WTC11 (cell line): ENCODE data around the gene ORM1. TPM values are rescaled to one million over a fixed set of nuclear protein-coding genes. Genes with fewer than 3 reads are reported as not detected.

Source experiments
- ATAC-seq: fragments of 200-7000 bp; cut with Tn5 transposase; 2 replicates; pipeline ENCODE4 v1.10.0; 2021; ENCODE audit warnings: mild to moderate bottlenecking, moderate library complexity
- CTCF ChIA-PET: fragments of 300-600 bp; sonication (Branson Sonifier 250); formaldehyde crosslinking; loops from one replicate; lab custom pipeline; 2021; ENCODE audit warnings: antibody characterized with exemption; lab: Charles Lee
- POLR2A ChIA-PET: fragments of 350-600 bp; sonication (Branson Sonifier 250); formaldehyde crosslinking; loops from one replicate; lab custom pipeline; 2021; ENCODE audit warnings: antibody characterized with exemption; lab: Charles Lee
- DNase-seq: peaks from one replicate; pipeline ENCODE4 v3.0.0; 2021; ENCODE audit warnings: low spot score
- H3K27ac Mint-ChIP-seq: 2 replicates; pipeline ENCODE4 v1.8.0; 2021; ENCODE audit warnings: mixed read lengths
- H3K27me3 Mint-ChIP-seq: 2 replicates; pipeline ENCODE4 v1.8.0; 2021; ENCODE audit warnings: low read depth, mild to moderate bottlenecking, moderate library complexity, mixed read lengths
- H3K36me3 Mint-ChIP-seq: 2 replicates; pipeline ENCODE4 v1.8.0; 2021; ENCODE audit warnings: mixed read lengths
- H3K4me1 Mint-ChIP-seq: 2 replicates; pipeline ENCODE4 v1.8.0; 2022; ENCODE audit warnings: mixed read lengths
- H3K4me3 Mint-ChIP-seq: 2 replicates; pipeline ENCODE4 v1.8.0; 2021; ENCODE audit warnings: mild to moderate bottlenecking, moderate library complexity, mixed read lengths
- H3K9me3 Mint-ChIP-seq: 2 replicates; pipeline ENCODE4 v1.8.0; 2021; ENCODE audit warnings: mixed read lengths
- FOXK1 ChIP-seq: sonication (generic); formaldehyde crosslinking; IDR thresholded peaks from 2 replicates; pipeline ENCODE4 v1.8.0; 2022; ENCODE audit warnings: mild to moderate bottlenecking, moderate library complexity, missing genetic modification reagents
- NR1H2 ChIP-seq: sonication (generic); formaldehyde crosslinking; IDR thresholded peaks from 2 replicates; pipeline ENCODE4 v1.9.0; 2021; ENCODE audit warnings: mild to moderate bottlenecking, moderate library complexity, missing genetic modification reagents
- NR2C2 ChIP-seq: sonication (generic); formaldehyde crosslinking; IDR thresholded peaks from 2 replicates; pipeline ENCODE4 v1.8.0; 2022; ENCODE audit warnings: mild to moderate bottlenecking, missing genetic modification reagents
- SMAD3 ChIP-seq: sonication (generic); formaldehyde crosslinking; IDR thresholded peaks from 2 replicates; pipeline ENCODE4 v1.8.0; 2022; ENCODE audit warnings: missing genetic modification reagents, mild to moderate bottlenecking, borderline replicate concordance
- TEAD1 ChIP-seq: sonication (generic); formaldehyde crosslinking; IDR thresholded peaks from 2 replicates; pipeline ENCODE4 v1.8.0; 2022; ENCODE audit warnings: mild to moderate bottlenecking, missing genetic modification reagents
- ZNF263 ChIP-seq: sonication (generic); formaldehyde crosslinking; IDR thresholded peaks from 2 replicates; pipeline ENCODE4 v1.8.1; 2022; ENCODE audit warnings: low read depth, mild to moderate bottlenecking, moderate library complexity, missing genetic modification reagents
- ZNF317 ChIP-seq: sonication (generic); formaldehyde crosslinking; IDR thresholded peaks from 2 replicates; pipeline ENCODE4 v1.8.1; 2023; ENCODE audit warnings: low read depth, mild to moderate bottlenecking, moderate library complexity, missing genetic modification reagents, borderline replicate concordance
- total RNA-seq: library from RNA; stranded (reverse); gene quantifications from 3 replicates; pipeline ENCODE4 v1.2.3, GENCODE V29; 2021
- TF ChIP-seq, protein P1 (sequence below): sonication (generic); formaldehyde crosslinking; IDR thresholded peaks from 2 replicates; pipeline ENCODE4 v1.8.1; 2023; ENCODE audit warnings: mild to moderate bottlenecking, missing genetic modification reagents, borderline replicate concordance
- TF ChIP-seq, protein P2 (sequence below): sonication (generic); formaldehyde crosslinking; IDR thresholded peaks from 2 replicates; pipeline ENCODE4 v1.8.0; 2022; ENCODE audit warnings: mild to moderate bottlenecking, missing genetic modification reagents
- TF ChIP-seq, protein P3 (sequence below): sonication (generic); formaldehyde crosslinking; IDR thresholded peaks from 2 replicates; pipeline ENCODE4 v1.8.1; 2022; ENCODE audit warnings: low read depth, mild to moderate bottlenecking, moderate library complexity, missing genetic modification reagents, borderline replicate concordance
- TF ChIP-seq, protein P4 (sequence below): fragments of 250-450 bp; sonication (Bioruptor Pico); IDR thresholded peaks from 2 replicates; pipeline ENCODE4 v1.9.0; 2021; ENCODE audit warnings: moderate library complexity, mild to moderate bottlenecking, inconsistent platforms, borderline replicate concordance
- TF ChIP-seq, protein P5 (sequence below): sonication (generic); formaldehyde crosslinking; IDR thresholded peaks from 2 replicates; pipeline ENCODE4 v1.8.1; 2023; ENCODE audit warnings: mild to moderate bottlenecking, missing genetic modification reagents

Gene ORM1
- total RNA-seq, 1 experiment from 2014 or later = 3.9 TPM

DNA sequence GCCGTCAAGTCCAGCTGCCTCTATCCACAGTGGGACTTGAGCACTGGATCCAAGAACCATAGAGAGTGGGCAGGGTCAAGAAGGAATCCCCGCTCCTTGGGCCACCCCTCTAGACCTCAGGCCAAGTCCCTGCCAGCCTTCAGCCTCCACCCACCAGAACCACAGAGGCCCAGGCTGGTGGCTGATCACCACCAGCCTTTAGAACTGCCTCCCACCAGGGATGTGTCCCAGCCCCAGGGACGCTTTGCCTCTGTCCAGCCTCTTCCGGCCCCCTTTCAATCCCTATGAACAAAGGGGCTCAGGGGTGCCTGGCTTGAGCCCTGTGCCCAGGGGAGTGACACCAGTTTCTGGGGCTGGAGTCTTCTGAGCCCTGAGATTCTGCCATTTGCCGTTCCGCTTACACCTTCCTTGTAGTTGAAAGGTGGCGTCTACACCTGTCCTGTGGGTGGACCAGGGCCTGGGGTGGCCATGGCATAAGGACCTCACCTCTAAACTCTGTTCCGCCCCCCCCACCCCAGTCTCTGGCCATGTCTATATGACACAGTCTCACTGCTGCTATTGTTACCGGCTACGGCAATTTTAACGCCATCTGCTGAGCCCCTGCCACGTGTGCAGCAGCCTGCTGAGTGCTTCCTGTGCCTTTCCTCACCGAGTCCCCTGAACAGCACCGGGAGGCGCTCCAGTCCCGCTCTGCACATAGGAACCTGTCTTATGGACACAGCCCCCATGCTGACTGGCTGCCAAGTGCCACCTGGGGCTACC is 35.7 kb upstream of the ORM1 start (continued):
- TF ChIP-seq, protein P1, sequence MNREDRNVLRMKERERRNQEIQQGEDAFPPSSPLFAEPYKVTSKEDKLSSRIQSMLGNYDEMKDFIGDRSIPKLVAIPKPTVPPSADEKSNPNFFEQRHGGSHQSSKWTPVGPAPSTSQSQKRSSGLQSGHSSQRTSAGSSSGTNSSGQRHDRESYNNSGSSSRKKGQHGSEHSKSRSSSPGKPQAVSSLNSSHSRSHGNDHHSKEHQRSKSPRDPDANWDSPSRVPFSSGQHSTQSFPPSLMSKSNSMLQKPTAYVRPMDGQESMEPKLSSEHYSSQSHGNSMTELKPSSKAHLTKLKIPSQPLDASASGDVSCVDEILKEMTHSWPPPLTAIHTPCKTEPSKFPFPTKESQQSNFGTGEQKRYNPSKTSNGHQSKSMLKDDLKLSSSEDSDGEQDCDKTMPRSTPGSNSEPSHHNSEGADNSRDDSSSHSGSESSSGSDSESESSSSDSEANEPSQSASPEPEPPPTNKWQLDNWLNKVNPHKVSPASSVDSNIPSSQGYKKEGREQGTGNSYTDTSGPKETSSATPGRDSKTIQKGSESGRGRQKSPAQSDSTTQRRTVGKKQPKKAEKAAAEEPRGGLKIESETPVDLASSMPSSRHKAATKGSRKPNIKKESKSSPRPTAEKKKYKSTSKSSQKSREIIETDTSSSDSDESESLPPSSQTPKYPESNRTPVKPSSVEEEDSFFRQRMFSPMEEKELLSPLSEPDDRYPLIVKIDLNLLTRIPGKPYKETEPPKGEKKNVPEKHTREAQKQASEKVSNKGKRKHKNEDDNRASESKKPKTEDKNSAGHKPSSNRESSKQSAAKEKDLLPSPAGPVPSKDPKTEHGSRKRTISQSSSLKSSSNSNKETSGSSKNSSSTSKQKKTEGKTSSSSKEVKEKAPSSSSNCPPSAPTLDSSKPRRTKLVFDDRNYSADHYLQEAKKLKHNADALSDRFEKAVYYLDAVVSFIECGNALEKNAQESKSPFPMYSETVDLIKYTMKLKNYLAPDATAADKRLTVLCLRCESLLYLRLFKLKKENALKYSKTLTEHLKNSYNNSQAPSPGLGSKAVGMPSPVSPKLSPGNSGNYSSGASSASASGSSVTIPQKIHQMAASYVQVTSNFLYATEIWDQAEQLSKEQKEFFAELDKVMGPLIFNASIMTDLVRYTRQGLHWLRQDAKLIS (CRISPR knock-in tag) = no peak
- no peak for TF ChIP-seq NR1H2 (CRISPR knock-in tag)

DNA sequence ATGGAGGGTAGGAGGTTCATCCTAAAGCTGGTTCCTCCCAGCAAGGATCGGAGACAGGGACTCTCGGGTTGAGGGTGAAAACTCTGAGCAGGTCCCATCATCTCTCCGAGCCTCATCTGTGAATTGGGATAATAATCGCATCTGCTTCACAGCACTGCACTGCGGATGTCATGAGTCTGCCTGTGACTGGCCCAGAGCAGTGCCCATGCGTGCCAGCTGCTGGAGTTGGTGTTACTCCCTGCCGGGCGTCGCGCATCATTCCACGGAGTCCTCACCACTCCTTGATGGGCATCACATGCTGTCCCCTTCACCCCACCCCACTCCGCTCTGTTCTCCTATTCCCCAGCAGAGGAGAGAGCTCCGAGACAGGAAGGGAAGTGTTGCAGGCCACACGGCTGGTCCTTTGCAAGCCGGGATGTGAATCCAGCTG is 35.1 kb upstream of the ORM1 start:
- no peaks in the 10 kb centered on the region for H3K9me3 Mint-ChIP-seq
- ChIA-PET CTCF (interaction anchor here (0.7 to 9.0 kb wide), 9 partner anchors 24 to 204 kb away, joined by 3 to 232 read pairs (median 5); partner anchors contain the start of genes COL27A1 and KIF12), POLR2A (no interaction called here)
- no peak overlapping the region for H3K4me3 Mint-ChIP-seq
- no peak for TF ChIP-seq SMAD3 (CRISPR knock-in tag)
- TF ChIP-seq NR2C2 (CRISPR knock-in tag) = no peak
- TF ChIP-seq, protein P2, sequence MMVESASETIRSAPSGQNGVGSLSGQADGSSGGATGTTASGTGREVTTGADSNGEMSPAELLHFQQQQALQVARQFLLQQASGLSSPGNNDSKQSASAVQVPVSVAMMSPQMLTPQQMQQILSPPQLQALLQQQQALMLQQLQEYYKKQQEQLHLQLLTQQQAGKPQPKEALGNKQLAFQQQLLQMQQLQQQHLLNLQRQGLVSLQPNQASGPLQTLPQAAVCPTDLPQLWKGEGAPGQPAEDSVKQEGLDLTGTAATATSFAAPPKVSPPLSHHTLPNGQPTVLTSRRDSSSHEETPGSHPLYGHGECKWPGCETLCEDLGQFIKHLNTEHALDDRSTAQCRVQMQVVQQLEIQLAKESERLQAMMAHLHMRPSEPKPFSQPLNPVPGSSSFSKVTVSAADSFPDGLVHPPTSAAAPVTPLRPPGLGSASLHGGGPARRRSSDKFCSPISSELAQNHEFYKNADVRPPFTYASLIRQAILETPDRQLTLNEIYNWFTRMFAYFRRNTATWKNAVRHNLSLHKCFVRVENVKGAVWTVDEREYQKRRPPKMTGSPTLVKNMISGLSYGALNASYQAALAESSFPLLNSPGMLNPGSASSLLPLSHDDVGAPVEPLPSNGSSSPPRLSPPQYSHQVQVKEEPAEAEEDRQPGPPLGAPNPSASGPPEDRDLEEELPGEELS = no peak
- TF ChIP-seq, protein P3, sequence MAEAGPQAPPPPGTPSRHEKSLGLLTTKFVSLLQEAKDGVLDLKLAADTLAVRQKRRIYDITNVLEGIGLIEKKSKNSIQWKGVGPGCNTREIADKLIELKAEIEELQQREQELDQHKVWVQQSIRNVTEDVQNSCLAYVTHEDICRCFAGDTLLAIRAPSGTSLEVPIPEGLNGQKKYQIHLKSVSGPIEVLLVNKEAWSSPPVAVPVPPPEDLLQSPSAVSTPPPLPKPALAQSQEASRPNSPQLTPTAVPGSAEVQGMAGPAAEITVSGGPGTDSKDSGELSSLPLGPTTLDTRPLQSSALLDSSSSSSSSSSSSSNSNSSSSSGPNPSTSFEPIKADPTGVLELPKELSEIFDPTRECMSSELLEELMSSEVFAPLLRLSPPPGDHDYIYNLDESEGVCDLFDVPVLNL = no peak
- TF ChIP-seq ZNF317 (CRISPR knock-in tag) = no peak
- TF ChIP-seq FOXK1 (CRISPR knock-in tag) = no peak
- TF ChIP-seq, protein P4, sequence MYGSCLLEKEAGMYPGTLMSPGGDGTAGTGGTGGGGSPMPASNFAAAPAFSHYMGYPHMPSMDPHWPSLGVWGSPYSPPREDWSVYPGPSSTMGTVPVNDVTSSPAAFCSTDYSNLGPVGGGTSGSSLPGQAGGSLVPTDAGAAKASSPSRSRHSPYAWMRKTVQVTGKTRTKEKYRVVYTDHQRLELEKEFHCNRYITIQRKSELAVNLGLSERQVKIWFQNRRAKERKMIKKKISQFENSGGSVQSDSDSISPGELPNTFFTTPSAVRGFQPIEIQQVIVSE (CRISPR knock-in tag) = no peak
- TF ChIP-seq NR1H2 (CRISPR knock-in tag) = no peak
- TF ChIP-seq ZNF263 (CRISPR knock-in tag) = no peak
- TF ChIP-seq TEAD1 (CRISPR knock-in tag) = no peak
- TF ChIP-seq, protein P5, sequence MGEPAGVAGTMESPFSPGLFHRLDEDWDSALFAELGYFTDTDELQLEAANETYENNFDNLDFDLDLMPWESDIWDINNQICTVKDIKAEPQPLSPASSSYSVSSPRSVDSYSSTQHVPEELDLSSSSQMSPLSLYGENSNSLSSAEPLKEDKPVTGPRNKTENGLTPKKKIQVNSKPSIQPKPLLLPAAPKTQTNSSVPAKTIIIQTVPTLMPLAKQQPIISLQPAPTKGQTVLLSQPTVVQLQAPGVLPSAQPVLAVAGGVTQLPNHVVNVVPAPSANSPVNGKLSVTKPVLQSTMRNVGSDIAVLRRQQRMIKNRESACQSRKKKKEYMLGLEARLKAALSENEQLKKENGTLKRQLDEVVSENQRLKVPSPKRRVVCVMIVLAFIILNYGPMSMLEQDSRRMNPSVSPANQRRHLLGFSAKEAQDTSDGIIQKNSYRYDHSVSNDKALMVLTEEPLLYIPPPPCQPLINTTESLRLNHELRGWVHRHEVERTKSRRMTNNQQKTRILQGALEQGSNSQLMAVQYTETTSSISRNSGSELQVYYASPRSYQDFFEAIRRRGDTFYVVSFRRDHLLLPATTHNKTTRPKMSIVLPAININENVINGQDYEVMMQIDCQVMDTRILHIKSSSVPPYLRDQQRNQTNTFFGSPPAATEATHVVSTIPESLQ (CRISPR knock-in tag) = no peak
- no peaks in the 10 kb centered on the region for H3K27me3 Mint-ChIP-seq
- H3K27ac Mint-ChIP-seq = peak overlapping the region; percentile 68; the same call in 1 of the 2 replicates
- ATAC-seq (peak; percentile 8; the same call in 1 of the 2 replicates), DNase-seq (no peak)
- peaks cover 7% of the 10 kb centered on the region for H3K4me1 Mint-ChIP-seq
- peaks cover 20% of the 10 kb centered on the region for H3K36me3 Mint-ChIP-seq
